Transverse colon (tissue), 4 donors: Measurements from ENCODE around the gene NLRP7.

ENCODE experiments used
- EP300 ChIP-seq: sonication (generic); formaldehyde crosslinking; IDR thresholded peaks from one replicate; pipeline ENCODE4 v1.6.1; 2017; ENCODE audit warnings: antibody characterized with exemption, low read depth
- POLR2A ChIP-seq: fragments of 450-650 bp; IDR thresholded peaks from one replicate; pipeline ENCODE4 v1.6.1; 2016; ENCODE audit warnings: antibody characterized with exemption, mild to moderate bottlenecking, moderate library complexity
- POLR2AphosphoS5 ChIP-seq, 3 donors: sonication (generic); formaldehyde crosslinking; IDR thresholded peaks; one replicate each; pipeline ENCODE4 v1.6.1; 2016; ENCODE audit warnings: antibody characterized with exemption in 3 of 3
- TF ChIP-seq, protein P1 (sequence below), 5 experiments: fragments of 200-600 bp in 3 of 5; fragments of 450-650 bp in 2 of 5; sonication (generic) in 3 of 5; IDR thresholded peaks; 1 replicate in 2 of 5; 2 replicates in 3 of 5; pipeline ENCODE4 v1.5.1; 2016 to 2017; ENCODE audit warnings: antibody characterized with exemption in 5 of 5, inconsistent platforms in 3 of 5, mild to moderate bottlenecking in 2 of 5, moderate library complexity in 1 of 5

DNA sequence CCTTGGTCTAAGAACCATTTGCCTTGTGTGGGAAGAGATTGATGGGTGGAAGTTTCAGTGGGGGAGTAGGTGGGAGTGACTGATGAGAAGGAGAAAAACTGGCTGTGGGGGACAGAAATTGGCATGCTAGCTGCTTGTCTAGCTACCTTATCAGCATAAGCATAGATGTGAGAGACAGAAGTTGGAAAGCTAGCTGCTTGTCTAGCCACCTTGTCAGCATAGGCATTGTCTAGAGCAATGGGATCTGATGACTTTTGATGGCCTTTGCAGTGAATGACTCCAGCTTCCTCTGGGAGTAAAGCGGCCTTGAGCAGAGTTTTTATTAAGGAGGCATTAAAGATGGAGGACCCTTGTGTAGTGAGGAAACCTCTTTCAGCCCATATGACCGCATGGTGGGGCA lies 51.3 kb downstream of the NLRP7 start:
- TF ChIP-seq POLR2A (no peak), EP300 (no peak), POLR2AphosphoS5 (IDR thresholded peaks at IDR 0.05) (no peak)
- TF ChIP-seq, protein P1, sequence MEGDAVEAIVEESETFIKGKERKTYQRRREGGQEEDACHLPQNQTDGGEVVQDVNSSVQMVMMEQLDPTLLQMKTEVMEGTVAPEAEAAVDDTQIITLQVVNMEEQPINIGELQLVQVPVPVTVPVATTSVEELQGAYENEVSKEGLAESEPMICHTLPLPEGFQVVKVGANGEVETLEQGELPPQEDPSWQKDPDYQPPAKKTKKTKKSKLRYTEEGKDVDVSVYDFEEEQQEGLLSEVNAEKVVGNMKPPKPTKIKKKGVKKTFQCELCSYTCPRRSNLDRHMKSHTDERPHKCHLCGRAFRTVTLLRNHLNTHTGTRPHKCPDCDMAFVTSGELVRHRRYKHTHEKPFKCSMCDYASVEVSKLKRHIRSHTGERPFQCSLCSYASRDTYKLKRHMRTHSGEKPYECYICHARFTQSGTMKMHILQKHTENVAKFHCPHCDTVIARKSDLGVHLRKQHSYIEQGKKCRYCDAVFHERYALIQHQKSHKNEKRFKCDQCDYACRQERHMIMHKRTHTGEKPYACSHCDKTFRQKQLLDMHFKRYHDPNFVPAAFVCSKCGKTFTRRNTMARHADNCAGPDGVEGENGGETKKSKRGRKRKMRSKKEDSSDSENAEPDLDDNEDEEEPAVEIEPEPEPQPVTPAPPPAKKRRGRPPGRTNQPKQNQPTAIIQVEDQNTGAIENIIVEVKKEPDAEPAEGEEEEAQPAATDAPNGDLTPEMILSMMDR (IDR thresholded peaks at IDR 0.05), result no peak
